Measurements from ENCODE around the gene FOXK2. TPM values are rescaled to one million over a fixed set of nuclear protein-coding genes. Genes with fewer than 3 reads are reported as not detected.
"Not testable (repeated sequence)": the region's sequence is repeated elsewhere in the genome, so short reads cannot be mapped to it uniquely, and the experiment has no call there.

Gene FOXK2
- total RNA-seq, 1 donor from 2014 or later: 35.1 TPM

DNA sequence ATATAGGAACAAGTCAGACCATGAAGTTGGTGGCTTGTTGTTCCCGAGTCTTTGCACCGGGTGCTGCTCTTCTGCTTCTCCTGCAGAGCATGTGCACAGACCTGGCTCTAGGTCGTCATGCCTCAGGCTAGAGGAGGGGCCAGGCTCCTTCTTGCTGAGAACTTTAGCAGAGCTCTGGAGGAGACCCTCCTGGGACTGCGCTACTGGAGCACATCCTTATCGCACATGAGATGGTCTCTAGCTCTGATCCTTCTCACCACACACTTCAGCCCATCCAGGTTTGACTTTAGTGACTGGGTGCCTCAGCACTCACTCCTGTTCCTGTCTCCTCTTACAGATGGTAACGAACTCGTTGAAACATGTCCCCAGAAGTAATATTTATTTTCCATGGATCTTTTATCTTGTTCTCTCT lies 14.9 kb downstream of the FOXK2 start:
- no peak for DNase-seq

DNA sequence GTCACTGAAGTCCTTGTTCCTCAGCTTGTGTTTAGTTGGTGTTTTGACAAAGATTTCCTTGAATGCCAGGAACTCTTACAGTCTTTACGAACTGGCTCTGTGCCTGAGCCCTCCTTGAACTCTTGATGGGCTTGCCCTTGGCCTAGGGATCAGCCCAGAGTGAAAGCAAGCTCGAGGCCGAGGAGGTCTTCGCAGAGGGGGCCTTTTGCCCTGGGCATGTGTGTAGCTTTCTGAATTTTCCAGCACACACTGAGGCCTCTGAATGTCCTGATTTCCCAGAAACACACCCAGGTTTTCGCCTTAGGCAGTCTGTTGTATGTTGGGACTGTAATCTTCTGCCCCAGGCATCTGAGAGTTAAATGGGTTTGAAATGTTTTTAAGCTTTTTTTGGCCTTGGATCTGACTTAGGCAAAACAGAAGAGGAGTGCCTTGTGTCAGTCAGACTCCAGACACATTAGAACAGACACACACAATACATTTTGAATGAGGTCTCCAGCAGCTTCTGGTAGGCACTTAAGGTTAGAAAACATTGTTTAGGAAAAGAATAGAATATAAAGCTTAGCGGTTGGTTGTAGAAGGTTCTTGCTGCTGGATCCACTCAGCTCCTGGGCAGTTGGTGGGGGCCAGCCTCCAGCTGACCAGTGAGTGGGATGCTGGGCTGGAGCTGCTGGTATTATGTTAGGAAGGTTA lies 17.1 kb downstream of the FOXK2 start:
- DNase-seq: peak; percentile 53

DNA sequence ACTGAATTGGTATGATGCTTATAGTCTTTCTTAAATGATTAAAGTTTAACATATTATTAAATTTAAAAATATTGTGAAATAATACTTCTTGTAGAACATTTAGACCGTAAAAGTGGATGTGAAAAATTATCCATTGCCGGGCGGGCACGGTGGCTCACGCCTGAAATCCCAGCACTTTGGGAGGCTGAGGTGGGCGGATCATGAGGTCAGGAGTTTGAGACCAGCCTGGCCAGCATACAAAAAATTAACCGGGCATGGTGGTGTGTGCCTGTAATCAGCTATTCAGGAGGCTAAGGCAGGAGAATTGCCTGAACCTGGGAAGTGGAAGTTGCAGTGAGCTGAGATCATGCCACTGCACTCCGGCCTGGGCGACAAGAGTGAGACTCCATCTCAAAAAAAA lies 17.7 kb downstream of the FOXK2 start:
- DNase-seq: peak; percentile 25

DNA sequence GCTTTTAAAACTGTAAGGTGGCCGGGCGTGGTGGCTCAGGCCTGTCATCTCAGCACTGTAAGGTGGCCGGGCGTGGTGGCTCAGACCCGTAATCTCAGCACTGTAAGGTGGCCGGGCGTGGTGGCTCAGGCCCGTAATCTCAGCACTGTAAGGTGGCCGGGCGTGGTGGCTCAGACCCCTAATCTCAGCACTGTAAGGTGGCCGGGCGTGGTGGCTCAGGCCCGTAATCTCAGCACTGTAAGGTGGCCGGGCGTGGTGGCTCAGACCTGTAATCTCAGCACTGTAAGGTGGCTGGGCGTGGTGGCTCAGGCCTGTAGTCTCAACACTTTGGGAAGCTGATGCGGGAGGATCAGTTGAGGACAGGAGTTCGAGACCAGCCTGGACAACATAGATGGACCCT lies 19.5 kb downstream of the FOXK2 start:
- not testable (repeated sequence) for DNase-seq

DNA sequence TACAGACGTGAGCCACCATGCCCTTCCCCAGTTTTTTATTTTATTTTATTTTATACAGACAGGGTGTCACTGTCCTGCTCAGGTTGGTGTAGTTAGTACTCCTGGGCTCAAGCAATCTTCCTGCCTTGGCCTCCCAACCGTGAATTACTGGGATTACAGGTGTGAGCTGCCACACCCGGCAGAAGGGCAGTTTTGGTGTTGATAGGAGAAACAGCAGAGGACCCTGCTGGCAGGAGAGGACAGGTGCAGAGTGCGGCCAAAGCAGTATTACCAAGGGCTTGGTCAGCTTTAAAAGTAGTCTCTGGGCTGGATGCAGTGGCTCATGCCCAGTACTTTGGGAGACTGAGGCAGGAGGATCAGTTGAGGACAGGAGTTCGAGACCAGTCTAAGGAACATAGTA lies 22.9 kb downstream of the FOXK2 start:
- no peak for DNase-seq

DNA sequence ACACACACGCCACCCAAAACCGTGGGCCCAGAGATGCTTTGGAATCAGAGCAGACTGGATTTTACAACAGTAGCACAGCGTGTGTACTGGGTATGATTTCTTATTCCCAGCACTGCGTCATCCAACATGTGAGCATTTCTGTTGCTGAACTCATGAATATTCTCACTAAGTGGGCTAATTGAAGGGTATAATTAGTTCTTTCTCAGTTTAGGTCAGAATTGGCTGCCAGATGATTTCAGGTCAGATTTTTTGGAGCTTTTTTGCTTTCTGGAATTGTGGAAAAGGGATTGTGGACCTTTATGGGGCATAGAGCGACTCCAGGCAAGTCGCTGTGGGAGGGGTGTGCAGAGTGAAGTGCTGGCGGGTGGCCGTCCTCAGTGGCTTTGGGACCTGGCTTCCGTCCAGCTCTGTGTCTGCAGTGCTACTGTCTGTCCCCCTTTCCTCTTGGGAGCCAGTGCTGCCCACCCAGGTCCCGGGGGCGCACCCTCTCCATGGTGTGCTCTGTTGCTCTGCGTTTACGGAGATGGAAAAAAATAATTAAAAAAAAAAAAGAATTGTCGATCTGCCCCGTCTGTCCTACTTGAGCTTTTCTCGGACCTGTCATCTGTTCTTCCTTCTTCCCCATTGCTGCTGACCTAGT lies 25.0 kb downstream of the FOXK2 start:
- DNase-seq: no peak

DNA sequence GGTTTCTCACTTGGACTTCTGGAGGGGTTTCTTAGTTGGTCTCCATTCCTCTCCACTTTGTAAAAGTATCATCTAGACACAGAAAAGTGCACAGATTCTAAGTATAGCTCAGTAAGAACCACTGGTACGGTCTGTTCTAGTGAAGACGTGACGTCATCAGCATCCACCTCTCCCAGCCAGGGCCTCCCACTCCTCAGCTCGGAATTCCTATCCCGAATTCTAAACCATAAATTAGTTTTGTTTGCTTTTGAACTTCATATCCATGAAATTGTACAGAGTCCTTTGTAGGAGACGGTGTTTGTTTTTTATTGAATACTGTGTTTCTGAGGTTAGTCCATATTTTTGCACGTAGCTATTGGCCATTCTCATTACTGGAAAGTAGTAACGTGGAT lies 25.5 kb downstream of the FOXK2 start:
- no peak for DNase-seq

DNA sequence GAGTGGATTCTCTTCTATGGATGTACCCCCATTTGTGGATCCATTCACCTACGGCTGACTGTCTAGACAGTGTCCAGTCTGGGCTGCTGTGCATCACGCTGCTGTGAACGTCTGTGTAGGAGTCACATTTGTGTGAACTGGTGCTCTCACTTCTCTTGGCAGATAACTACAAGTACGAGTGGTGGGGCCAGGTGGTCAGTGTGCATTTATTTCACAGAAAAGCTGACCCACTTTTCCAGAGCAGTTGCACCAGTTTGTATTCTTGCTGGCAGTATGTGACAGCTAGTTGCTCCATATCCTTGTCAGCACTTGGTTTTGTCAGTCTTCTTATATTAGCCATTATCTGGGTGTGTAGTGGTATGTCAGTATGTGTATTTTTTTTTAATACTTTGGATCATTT lies 28.4 kb downstream of the FOXK2 start:
- DNase-seq: no peak

DNA sequence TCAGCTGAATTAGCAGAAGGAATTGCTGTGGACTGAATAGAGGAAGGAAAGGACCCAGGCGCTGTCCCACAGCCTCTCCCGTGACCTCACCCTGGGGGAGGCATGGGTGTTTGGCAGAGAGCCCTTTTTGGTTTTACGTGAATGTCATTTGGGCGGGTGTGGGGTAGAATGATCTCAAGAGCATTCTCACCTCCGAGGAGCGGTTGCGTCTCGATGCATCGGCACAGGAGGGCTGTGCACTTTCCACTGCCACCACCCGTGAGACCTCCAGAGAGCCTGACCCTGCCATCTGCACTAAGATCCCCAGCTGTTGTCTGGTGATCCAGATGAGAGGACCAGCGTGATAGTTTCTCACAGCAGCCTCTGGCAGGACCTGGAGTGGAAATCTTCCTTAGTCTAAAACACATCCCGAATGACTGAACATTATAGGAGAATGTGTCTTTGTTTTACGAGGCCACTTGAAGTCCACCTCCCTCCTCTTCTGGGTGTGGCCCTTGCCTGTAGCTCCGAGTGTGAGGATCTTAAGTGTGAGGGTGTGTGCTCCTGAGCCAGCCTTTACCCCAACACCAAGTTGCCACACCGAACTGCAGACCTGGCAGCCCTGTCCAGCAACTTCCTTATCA lies 29.3 kb downstream of the FOXK2 start:
- DNase-seq: no peak

DNA sequence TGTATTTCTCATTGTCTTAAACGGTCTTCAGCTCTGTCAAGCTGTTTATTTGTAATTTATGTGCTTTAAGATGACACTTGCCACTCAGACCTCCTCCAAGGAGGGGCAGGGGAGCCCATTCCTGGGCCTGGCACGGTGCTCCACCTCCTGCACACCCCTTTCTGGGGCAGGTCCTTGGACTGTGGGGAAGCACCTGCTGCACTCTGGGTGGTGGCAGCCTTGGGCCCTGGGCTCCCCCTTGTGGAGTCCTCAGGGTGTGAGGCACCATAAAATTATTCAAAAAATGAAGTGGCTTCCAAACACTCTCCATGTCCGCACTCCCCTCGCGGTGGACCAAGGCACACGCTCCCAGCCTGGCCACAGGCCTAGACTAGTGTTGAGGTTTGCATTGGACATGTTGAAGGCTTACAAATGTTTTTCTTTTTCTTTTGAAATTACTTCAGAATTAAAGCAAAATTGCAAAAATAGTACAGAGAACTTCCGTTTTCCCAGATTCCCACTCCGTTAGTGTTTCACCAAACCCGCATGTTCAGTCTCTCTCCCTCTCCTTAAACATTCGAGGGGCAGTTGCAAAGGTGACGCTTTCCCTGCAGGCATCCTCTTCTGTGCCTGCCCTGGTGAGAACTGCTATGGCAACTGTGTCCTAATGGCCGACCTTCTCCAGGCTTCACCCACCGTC lies 32.4 kb downstream of the FOXK2 start:
- peak; percentile 86 for DNase-seq

DNA sequence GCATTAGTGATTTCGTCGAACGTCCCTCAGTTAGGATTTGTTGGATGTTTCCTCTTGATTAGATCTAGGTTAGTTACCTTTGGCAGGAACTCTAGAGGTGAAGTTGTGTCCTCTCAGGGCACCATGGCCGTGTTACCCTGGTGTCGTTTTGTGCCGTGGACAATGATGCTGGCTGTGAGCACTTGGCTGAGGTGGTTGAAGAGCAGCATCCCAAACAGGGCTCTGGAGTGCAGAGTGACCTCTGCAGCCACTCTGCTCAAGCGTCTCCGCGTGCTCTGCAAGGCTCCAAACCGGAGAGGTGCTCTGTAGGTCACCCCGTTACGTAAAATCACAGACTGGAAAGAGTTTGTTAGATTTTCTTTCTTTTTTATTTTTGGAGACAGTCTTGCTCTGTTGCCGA lies 33.0 kb downstream of the FOXK2 start:
- no peak for DNase-seq

DNA sequence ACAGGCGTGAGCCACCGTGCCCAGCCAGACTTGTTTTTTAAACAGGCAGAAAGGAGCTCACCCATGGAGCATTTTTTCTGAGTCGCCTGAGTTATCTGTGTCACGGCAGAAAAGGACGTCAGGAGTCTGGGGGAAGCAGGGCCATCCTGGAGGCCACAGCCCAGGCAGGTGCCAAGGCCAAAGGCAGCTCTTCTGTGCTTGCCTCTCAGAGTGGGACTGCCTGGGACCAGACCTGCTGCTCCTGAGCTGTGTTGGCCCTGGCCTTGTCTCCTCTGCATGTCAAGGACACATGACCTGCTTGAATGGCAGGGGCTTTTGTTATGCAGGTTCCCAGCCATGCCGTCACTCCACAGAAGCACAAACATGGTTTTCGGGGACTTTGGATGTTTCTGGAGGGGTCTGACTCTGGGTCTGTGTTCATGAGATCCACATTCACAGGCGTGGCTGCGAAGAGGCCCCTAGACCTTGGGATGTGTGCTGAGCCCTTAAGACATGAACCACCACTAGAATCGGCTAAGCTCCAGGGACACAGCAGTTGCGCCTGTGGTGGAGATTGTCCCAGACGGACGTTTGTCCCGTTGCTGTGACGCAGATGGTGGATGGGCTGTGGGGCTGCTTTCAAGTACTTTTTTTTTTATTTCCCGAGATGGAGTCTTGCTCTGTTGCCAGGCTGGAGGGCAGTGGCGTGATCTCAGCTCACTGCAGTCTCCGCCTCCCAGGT lies 33.8 kb downstream of the FOXK2 start:
- DNase-seq: no peak

DNA sequence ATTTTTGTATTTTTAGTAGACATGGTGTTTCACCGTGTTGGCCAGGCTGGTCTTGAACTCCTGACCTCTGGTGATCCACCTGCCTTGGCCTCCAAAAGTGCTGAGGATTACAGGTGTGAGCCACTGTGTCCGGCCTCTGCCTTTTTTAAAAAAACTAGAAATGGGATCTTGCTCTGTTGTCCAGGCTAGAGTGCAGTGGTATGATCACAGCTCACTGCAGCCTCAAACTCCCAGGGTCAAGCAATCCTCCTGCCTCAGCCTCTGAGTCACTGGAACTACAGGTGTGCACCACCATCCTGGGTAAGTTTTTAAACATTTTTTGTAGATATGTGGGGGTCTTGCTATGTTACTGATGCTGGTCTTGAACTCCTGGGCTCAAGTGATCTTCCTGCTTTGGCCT lies 38.0 kb downstream of the FOXK2 start:
- not testable (repeated sequence) for DNase-seq

DNA sequence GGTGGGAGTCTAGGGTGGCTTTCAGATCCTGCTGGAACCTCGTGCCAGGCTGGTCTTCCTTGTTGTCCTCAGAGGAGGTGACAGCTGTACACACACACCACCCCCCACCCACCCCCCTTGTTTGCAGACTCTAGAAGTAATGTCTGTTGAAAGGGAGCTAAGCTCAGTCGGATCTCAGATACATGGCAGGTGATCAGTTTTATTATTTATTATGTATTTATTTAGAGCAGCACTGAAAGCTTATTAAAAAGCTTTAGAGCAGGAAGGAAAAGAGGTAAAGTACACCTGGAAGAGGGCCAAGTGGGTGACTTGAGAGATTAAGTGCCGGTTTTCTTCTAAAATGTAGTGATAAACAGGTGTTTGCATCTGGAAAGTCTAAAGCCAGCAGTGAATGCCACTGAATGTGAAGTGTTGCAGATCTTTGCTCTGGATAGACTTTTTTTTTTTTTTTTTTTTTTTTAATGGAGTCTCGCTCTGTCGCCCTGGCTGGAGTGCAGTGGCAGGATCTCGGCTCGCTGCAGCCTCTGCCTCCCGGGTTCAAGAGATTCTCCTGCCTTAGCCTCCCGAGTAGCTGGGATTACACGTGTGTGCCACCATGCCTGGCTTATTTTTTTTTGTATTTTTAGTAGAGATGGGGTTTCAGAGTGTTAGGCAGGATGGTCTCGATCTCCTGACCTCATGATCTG lies 40.2 kb downstream of the FOXK2 start:
- DNase-seq: no peak

DNA sequence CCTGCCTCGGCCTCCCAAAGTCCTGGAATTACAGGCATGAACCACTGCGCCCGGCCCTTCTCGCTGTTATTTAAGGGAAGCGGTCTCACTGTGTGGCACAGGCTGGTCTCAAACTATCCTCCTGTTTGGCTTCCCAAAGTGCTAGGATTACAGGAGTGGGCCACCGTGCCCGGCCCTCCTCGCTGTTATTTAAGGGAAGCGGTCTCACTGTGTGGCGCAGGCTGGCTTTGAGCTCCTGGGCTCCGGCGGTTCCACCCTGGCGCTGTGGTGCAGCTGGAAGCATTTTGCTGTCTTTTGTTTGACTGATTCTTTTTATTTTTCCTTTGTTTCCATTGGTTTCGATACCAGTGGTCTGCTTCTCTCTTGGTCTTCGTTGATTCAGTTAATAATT lies 40.7 kb downstream of the FOXK2 start:
- no peak for DNase-seq

DNA sequence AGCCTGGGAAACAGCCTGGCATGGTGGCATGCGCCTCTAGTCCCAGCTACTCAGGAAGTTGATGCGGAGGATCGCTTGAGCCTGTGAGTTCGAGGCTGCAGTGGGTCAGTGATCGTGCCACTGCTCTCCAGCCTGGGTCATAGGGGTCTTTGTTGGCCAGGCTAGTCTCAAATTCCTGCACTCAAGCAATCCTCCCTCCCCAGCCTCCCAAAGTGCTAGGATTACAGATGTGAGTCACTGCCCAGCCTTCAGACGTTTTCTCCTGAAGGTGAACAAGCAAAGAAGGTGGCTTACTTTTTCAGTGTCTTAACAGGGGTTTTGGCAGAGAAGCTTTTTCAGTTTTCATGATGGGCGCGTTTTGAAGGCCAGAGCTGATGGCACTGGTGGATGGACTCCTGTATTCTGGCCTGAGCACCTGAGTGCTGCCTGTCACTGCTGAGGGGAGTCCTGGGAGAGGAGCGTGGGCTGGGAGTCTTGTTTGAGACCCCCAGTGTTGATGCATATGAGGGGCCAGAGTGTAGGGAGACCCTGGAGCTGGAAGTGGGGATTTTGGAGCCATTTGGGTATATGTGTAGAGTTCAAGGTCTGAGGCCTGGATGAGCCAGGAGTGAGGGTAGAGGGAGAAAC lies 41.4 kb downstream of the FOXK2 start:
- DNase-seq: no peak

DNA sequence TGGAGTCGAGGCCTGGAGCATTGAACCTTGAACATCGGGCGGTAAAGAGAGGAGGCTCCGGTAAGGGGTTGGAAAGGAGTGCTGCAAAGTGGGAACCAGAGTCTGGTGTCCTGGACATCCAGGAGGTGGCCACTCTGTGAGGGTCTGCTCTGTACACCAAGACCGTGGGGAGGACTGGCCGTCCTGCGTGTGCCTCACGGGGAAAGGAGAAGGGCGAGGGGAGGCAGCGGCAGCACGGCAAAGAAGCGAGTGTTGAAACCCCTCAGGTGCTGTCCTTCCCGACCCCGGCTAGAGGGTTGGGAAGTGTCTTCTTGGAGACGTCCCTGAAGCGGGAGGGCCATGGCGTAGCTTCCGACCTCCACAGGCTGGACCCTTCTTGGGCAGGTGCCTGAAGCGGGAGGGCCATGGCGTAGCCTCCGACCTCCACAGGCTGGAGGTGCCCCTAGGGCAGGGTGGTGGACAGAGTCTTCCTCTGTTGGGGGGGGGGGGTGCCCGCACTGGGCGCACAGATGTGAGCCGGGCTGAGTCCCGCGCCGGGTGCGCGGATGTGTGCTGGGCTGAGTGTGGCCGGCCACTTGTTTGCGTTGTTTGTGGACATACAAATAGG lies 42.0 kb downstream of the FOXK2 start:
- DNase-seq: no peak

DNA sequence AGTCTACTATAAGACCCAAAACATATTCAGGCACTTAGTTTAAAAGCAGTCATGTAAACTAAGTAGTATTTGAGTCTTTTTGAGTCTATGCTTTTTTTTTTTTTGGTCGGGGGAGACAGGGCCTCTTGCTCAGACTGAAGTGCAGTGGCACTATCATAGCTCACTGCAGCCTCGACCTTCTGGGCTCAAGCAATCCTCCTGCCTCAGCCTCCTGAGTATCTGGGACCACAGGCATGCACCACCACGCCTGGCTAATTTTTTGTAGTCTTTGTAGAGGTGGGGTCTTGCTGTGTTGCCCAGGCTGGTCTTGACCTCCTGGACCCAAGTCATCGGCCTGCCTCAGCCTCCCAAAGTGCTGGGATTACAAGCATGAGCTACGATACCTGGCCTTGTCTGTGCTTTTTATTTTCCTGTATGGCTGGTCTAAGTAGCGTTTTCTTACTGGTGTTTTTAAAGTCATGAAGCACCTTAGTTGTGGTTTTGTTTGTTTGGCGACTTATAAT lies 43.2 kb downstream of the FOXK2 start:
- DNase-seq: not testable (repeated sequence)

DNA sequence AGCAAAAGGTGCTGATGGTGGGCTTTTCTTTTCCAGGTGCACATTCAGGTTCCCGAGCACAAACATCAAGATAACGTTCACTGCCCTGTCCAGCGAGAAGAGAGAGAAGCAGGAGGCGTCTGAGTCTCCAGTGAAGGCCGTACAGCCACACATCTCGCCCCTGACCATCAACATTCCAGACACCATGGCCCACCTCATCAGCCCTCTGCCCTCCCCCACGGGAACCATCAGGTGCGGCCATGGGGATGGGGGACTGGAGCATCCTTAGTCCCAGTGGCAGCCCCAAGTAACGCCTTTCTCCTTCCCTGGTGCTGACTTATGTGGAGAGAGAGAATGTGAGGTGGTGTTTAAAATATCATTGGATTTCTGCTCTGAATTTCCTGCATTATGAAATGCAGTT lies 43.8 kb downstream of the FOXK2 start:
- no peak for DNase-seq

DNA sequence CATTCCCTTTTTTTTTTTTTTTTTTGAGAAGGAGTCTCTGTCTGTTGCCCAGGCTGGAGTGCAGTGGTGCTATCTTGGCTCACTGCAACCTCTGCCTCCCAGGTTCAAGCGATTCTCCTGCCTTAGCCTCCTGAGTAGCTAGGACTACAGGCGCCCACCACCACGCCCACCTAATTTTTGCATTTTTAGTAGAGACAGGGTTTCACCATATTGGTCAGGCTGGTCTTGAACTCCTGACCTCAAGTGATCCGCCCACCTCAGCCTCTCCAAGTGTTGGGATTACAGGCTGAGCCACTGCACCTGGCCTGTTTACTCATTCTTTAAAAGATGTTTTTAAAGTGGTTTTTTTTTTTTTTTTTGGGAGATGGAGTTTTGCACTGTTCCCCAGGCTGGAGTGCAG lies 44.2 kb downstream of the FOXK2 start:
- DNase-seq: not testable (repeated sequence)

DNA sequence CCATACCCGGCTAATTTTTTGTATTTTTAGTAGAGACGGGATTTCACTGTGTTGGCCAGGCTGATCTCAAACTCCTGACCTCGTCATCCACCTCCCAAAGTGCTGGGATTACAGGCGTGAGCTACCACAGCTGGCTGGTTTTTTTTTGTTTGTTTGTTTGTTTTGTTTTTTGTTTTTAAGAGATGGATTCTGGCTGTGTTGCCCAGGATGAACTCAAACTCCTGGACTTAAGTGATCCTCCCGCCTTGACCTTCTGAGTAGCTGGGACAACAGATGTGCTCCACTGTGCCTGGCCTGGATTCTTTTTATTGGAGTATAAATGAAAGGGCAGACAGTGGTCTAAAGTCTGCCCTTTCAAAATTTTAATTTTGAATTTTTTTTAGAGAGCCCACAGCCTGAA lies 44.7 kb downstream of the FOXK2 start:
- DNase-seq: no peak
